ENCODE measurements around the gene STRAP.
"Not testable (repeated sequence)": the region's sequence is repeated elsewhere in the genome, so short reads cannot be mapped to it uniquely, and the experiment has no call there.

STRAP gene

GRCh38 chr12:15914131-15914530 lies 31.9 kb downstream of the STRAP start:
- in situ Hi-C loops (cut with MboI; ENCODE audit: low sequenced_read_pairs); DNase-seq (ENCODE audit: low spot score in 2 of 2): not testable (repeated sequence)

GRCh38 chr12:15918066-15918465 lies 35.9 kb downstream of the STRAP start:
- H3K4me3 ChIP-seq: no peak overlapping the region
- no peaks in the 10 kb centered on the region for H3K36me3 ChIP-seq (replicated peaks)
- no peaks in the 10 kb centered on the region for H3K9me3 ChIP-seq
- no peak for DNase-seq (ENCODE audit: low spot score in 2 of 2)
- H3K4me1 ChIP-seq: peaks cover 7% of the 10 kb centered on the region
- H3K27me3 ChIP-seq (ENCODE audit: low read depth): no peaks in the 10 kb centered on the region
- in situ Hi-C loops (cut with MboI; ENCODE audit: low sequenced_read_pairs): no loop called here

More at GRCh38 chr12:15914131-15914530, 31.9 kb downstream of the STRAP start:
- H3K27me3 ChIP-seq (ENCODE audit: low read depth); H3K9me3 ChIP-seq; H3K36me3 ChIP-seq (replicated peaks); H3K4me3 ChIP-seq: not testable (repeated sequence)
- H3K4me1 ChIP-seq: peaks cover 13% of the 10 kb centered on the region

- no peaks in the 10 kb centered on the region for H3K9me3 ChIP-seq
- in situ Hi-C loops (cut with MboI; ENCODE audit: low sequenced_read_pairs): no loop called here
- DNase-seq (ENCODE audit: low spot score in 2 of 2): no peak
These were observed 37.2 kb downstream of the STRAP start for GRCh38 chr12:15919418-15919817.

GRCh38 chr12:15924956-15925355 lies 42.8 kb downstream of the STRAP start:
- Histone ChIP-seq H3K36me3 (replicated peaks) (no peaks in the 10 kb centered on the region), H3K4me1 (peaks cover 14% of the 10 kb centered on the region), H3K9me3 (no peaks in the 10 kb centered on the region), H3K27me3 (ENCODE audit: low read depth) (no peaks in the 10 kb centered on the region), H3K4me3 (no peak overlapping the region)
- in situ Hi-C loops (cut with MboI; ENCODE audit: low sequenced_read_pairs): no loop called here
- no peak for DNase-seq (ENCODE audit: low spot score in 2 of 2)

More at GRCh38 chr12:15919418-15919817, 37.2 kb downstream of the STRAP start:
- Histone ChIP-seq H3K4me1 (peaks cover 11% of the 10 kb centered on the region), H3K27me3 (ENCODE audit: low read depth) (no peaks in the 10 kb centered on the region), H3K4me3 (no peak overlapping the region), H3K36me3 (replicated peaks) (no peaks in the 10 kb centered on the region)

- no peak for DNase-seq (ENCODE audit: low spot score in 2 of 2)
- Histone ChIP-seq H3K4me1 (peaks cover 13% of the 10 kb centered on the region), H3K4me3 (no peak overlapping the region), H3K9me3 (no peaks in the 10 kb centered on the region), H3K36me3 (replicated peaks) (no peaks in the 10 kb centered on the region), H3K27me3 (ENCODE audit: low read depth) (no peaks in the 10 kb centered on the region)
- in situ Hi-C loops (cut with MboI; ENCODE audit: low sequenced_read_pairs): no loop called here
These were observed 46.2 kb downstream of the STRAP start for GRCh38 chr12:15928346-15928745.

- Histone ChIP-seq H3K4me3 (no peak overlapping the region), H3K36me3 (replicated peaks) (no peaks in the 10 kb centered on the region), H3K4me1 (peaks cover 9% of the 10 kb centered on the region), H3K27me3 (ENCODE audit: low read depth) (no peaks in the 10 kb centered on the region), H3K9me3 (no peaks in the 10 kb centered on the region)
- in situ Hi-C loops (cut with MboI; ENCODE audit: low sequenced_read_pairs): no loop called here
- DNase-seq (ENCODE audit: low spot score in 2 of 2): no peak
These were observed 46.8 kb downstream of the STRAP start for GRCh38 chr12:15928870-15929571.

GRCh38 chr12:15931590-15932053 lies 49.4 kb downstream of the STRAP start:
- Histone ChIP-seq H3K4me3 (no peak overlapping the region), H3K27me3 (ENCODE audit: low read depth) (no peaks in the 10 kb centered on the region), H3K36me3 (replicated peaks) (no peaks in the 10 kb centered on the region), H3K9me3 (no peaks in the 10 kb centered on the region), H3K4me1 (peaks cover 9% of the 10 kb centered on the region)
- DNase-seq (ENCODE audit: low spot score in 2 of 2): no peak
- in situ Hi-C loops (cut with MboI; ENCODE audit: low sequenced_read_pairs): no loop called here

- Histone ChIP-seq H3K9me3 (no peaks in the 10 kb centered on the region), H3K27me3 (ENCODE audit: low read depth) (no peaks in the 10 kb centered on the region), H3K4me1 (peaks cover 9% of the 10 kb centered on the region), H3K4me3 (no peak overlapping the region), H3K36me3 (replicated peaks) (no peaks in the 10 kb centered on the region)
- in situ Hi-C loops (cut with MboI; ENCODE audit: low sequenced_read_pairs): no loop called here
- DNase-seq (ENCODE audit: low spot score in 2 of 2): no peak
These were observed 50.1 kb downstream of the STRAP start for GRCh38 chr12:15932327-15932726.

GRCh38 chr12:15932971-15933370 lies 50.8 kb downstream of the STRAP start:
- in situ Hi-C loops (cut with MboI; ENCODE audit: low sequenced_read_pairs): no loop called here

GRCh38 chr12:15933751-15934150 lies 51.6 kb downstream of the STRAP start:
- in situ Hi-C loops (cut with MboI; ENCODE audit: low sequenced_read_pairs): no loop called here
- no peak for DNase-seq (ENCODE audit: low spot score in 2 of 2)

More at GRCh38 chr12:15932971-15933370, 50.8 kb downstream of the STRAP start:
- H3K27me3 ChIP-seq (ENCODE audit: low read depth): no peaks in the 10 kb centered on the region
- no peak for DNase-seq (ENCODE audit: low spot score in 2 of 2)
- no peak overlapping the region for H3K4me3 ChIP-seq
- peaks cover 9% of the 10 kb centered on the region for H3K4me1 ChIP-seq
- no peaks in the 10 kb centered on the region for H3K9me3 ChIP-seq
- no peaks in the 10 kb centered on the region for H3K36me3 ChIP-seq (replicated peaks)

GRCh38 chr12:15936751-15937150 lies 54.6 kb downstream of the STRAP start:
- no peak for DNase-seq (ENCODE audit: low spot score in 2 of 2)
- in situ Hi-C loops (cut with MboI; ENCODE audit: low sequenced_read_pairs): no loop called here

More at GRCh38 chr12:15933751-15934150, 51.6 kb downstream of the STRAP start:
- H3K9me3 ChIP-seq: no peaks in the 10 kb centered on the region
- H3K4me3 ChIP-seq: no peak overlapping the region
- H3K4me1 ChIP-seq: peaks cover 9% of the 10 kb centered on the region
- H3K36me3 ChIP-seq (replicated peaks): no peaks in the 10 kb centered on the region
- no peaks in the 10 kb centered on the region for H3K27me3 ChIP-seq (ENCODE audit: low read depth)

GRCh38 chr12:15937902-15938301 lies 55.7 kb downstream of the STRAP start:
- Histone ChIP-seq H3K27me3 (ENCODE audit: low read depth) (no peaks in the 10 kb centered on the region), H3K36me3 (replicated peaks) (no peaks in the 10 kb centered on the region), H3K4me1 (no peaks in the 10 kb centered on the region), H3K9me3 (no peaks in the 10 kb centered on the region), H3K4me3 (no peak overlapping the region)
- DNase-seq (ENCODE audit: low spot score in 2 of 2): no peak
- in situ Hi-C loops (cut with MboI; ENCODE audit: low sequenced_read_pairs): no loop called here

More at GRCh38 chr12:15936751-15937150, 54.6 kb downstream of the STRAP start:
- Histone ChIP-seq H3K4me1 (no peaks in the 10 kb centered on the region), H3K27me3 (ENCODE audit: low read depth) (no peaks in the 10 kb centered on the region), H3K36me3 (replicated peaks) (no peaks in the 10 kb centered on the region), H3K9me3 (no peaks in the 10 kb centered on the region), H3K4me3 (no peak overlapping the region)

GRCh38 chr12:15939111-15939510 lies 56.9 kb downstream of the STRAP start:
- H3K27me3 ChIP-seq (ENCODE audit: low read depth): no peaks in the 10 kb centered on the region
- H3K4me1 ChIP-seq: no peaks in the 10 kb centered on the region
- in situ Hi-C loops (cut with MboI; ENCODE audit: low sequenced_read_pairs): no loop called here
- no peaks in the 10 kb centered on the region for H3K36me3 ChIP-seq (replicated peaks)
- no peak overlapping the region for H3K4me3 ChIP-seq
- H3K9me3 ChIP-seq: no peaks in the 10 kb centered on the region; the same call in 1 of the 2 replicates
- no peak for DNase-seq (ENCODE audit: low spot score in 2 of 2)

GRCh38 chr12:15942475-15942874 lies 60.3 kb downstream of the STRAP start:
- H3K9me3 ChIP-seq: no peaks in the 10 kb centered on the region; the same call in 1 of the 2 replicates
- no peak for DNase-seq (ENCODE audit: low spot score in 2 of 2)
- H3K4me1 ChIP-seq: no peaks in the 10 kb centered on the region
- H3K4me3 ChIP-seq: no peak overlapping the region
- H3K36me3 ChIP-seq (replicated peaks): no peaks in the 10 kb centered on the region
- no peaks in the 10 kb centered on the region for H3K27me3 ChIP-seq (ENCODE audit: low read depth)
- in situ Hi-C loops (cut with MboI; ENCODE audit: low sequenced_read_pairs): no loop called here

Data from HAP-1 (cell line).